ENCODE measurements around the gene RALGPS1. TPM values are rescaled to one million over a fixed set of nuclear protein-coding genes. Genes with fewer than 3 reads are reported as not detected.

RALGPS1 gene, protein sequence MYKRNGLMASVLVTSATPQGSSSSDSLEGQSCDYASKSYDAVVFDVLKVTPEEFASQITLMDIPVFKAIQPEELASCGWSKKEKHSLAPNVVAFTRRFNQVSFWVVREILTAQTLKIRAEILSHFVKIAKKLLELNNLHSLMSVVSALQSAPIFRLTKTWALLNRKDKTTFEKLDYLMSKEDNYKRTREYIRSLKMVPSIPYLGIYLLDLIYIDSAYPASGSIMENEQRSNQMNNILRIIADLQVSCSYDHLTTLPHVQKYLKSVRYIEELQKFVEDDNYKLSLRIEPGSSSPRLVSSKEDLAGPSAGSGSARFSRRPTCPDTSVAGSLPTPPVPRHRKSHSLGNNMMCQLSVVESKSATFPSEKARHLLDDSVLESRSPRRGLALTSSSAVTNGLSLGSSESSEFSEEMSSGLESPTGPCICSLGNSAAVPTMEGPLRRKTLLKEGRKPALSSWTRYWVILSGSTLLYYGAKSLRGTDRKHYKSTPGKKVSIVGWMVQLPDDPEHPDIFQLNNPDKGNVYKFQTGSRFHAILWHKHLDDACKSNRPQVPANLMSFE
- total RNA-seq (2021): 26.1 to 28.5 TPM (median 27.4 TPM) in 3 replicates
- Bru-seq, nascent RNA: percentile 62 among the genes with signal in this experiment
- long read RNA-seq, experiment 1, full-length matches to known transcripts: 5 of 58 reads
- long read RNA-seq, experiment 1, partial matches to known transcripts: 5 of 58 reads
- long read RNA-seq, experiment 1, other reads (novel, unspliced or antisense): 48 of 58 reads
- long read RNA-seq, experiment 2, partial matches to known transcripts: 9 of 22 reads
- long read RNA-seq, experiment 2, other reads (novel, unspliced or antisense): 13 of 22 reads
- long read RNA-seq, experiment 3, partial matches to known transcripts: 0 of 3 reads
- long read RNA-seq, experiment 3, other reads (novel, unspliced or antisense): 3 of 3 reads

DNA sequence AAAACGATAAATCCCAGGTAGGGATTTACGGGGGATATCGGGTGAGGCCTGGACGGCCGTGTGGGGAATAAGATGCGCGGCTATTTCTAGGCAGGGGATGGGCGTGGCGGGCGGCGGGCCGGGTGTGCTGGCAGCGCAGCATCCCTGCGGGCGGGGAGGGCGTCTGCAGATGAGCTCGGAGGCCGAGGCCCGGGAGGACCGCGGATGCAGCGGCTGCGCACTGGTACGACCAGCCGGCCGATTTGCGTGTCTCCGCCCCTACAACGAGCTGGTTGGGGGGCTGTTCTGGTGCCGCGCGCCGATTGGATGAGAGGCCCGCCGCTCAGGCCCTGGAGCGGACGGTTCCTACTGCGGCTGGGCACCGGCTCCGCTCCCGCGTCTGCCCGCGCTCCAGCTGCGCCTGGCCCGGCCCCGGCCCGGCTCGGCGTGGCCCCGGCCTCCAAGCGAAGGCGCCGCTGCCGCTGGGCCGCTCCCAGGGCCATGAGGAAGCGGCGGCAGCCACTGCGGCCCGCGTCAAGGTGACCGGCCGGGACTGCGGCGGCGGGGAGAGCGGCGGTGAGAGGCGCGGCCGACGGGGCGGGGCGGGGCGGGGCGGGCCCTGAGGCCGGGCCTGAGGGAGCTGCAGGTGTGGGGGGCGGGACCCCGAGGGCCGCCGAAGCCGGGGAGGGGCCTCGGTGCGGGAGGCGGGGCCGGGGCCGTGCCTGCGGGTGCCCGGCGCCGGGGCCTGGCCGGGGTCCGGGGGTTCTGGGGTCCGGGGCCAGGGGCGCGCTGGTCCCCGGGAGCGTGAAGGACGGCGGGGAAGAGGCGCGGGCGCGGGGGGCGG, at the start of gene RALGPS1:
Gene RALGPS1, plus strand, starts transcription at position 325 of the 823 bp plus-strand sequence. CDS start 47,508 bp downstream, outside the sequence.
- H3K27me3 Mint-ChIP-seq (ENCODE audit: low read depth): peaks cover 35% of the 10 kb centered on the region
- ATAC-seq (peak; percentile 93), DNase-seq (ENCODE audit: low spot score) (peak; percentile 98)
- CTCF ChIA-PET: interaction anchor here (0.6 to 4.2 kb wide), 20 partner anchors 13 to 482 kb away, joined by 3 to 21 read pairs (median 4); partner anchors contain the start of genes SLC2A8 and ZBTB34
- peaks cover 28% of the 10 kb centered on the region for H3K4me1 Mint-ChIP-seq
- no peaks in the 10 kb centered on the region for H3K36me3 Mint-ChIP-seq
- H3K27ac Mint-ChIP-seq: peak within 1 kb of the TSS; percentile 81; the same call in 1 of the 2 replicates
- POLR2A ChIA-PET: interaction anchor here (0.6 to 1.3 kb wide), 7 partner anchors 13 to 397 kb away, joined by 3 read pairs; partner anchors contain the start of gene ZBTB43
- H3K4me3 Mint-ChIP-seq: peak within 1 kb of the TSS; percentile 72
- H3K9me3 Mint-ChIP-seq: peaks cover 4% of the 10 kb centered on the region; the same call in 1 of the 2 replicates
- TF ChIP-seq, protein P1, sequence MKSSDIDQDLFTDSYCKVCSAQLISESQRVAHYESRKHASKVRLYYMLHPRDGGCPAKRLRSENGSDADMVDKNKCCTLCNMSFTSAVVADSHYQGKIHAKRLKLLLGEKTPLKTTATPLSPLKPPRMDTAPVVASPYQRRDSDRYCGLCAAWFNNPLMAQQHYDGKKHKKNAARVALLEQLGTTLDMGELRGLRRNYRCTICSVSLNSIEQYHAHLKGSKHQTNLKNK (CRISPR knock-in tag; IDR thresholded peaks at IDR 0.05): no peak
- TF ChIP-seq, protein P2, sequence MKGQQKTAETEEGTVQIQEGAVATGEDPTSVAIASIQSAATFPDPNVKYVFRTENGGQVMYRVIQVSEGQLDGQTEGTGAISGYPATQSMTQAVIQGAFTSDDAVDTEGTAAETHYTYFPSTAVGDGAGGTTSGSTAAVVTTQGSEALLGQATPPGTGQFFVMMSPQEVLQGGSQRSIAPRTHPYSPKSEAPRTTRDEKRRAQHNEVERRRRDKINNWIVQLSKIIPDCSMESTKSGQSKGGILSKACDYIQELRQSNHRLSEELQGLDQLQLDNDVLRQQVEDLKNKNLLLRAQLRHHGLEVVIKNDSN (CRISPR knock-in tag; IDR thresholded peaks at IDR 0.05): no peak
- TF ChIP-seq, protein P3, sequence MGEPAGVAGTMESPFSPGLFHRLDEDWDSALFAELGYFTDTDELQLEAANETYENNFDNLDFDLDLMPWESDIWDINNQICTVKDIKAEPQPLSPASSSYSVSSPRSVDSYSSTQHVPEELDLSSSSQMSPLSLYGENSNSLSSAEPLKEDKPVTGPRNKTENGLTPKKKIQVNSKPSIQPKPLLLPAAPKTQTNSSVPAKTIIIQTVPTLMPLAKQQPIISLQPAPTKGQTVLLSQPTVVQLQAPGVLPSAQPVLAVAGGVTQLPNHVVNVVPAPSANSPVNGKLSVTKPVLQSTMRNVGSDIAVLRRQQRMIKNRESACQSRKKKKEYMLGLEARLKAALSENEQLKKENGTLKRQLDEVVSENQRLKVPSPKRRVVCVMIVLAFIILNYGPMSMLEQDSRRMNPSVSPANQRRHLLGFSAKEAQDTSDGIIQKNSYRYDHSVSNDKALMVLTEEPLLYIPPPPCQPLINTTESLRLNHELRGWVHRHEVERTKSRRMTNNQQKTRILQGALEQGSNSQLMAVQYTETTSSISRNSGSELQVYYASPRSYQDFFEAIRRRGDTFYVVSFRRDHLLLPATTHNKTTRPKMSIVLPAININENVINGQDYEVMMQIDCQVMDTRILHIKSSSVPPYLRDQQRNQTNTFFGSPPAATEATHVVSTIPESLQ (CRISPR knock-in tag; IDR thresholded peaks at IDR 0.05): no peak
- TF ChIP-seq ZNF317 (CRISPR knock-in tag; IDR thresholded peaks at IDR 0.05; ENCODE audit: borderline replicate concordance, low read depth) (no peak), RELA (CRISPR knock-in tag; IDR thresholded peaks at IDR 0.05; ENCODE audit: borderline replicate concordance) (no peak), JUN (CRISPR knock-in tag; IDR thresholded peaks at IDR 0.05) (no peak), CREM (CRISPR knock-in tag; IDR thresholded peaks at IDR 0.05) (no peak), ZNF416 (CRISPR knock-in tag; IDR thresholded peaks at IDR 0.05) (no peak), SMAD4 (CRISPR knock-in tag; IDR thresholded peaks at IDR 0.05) (no peak), PRRX2 (CRISPR knock-in tag; IDR thresholded peaks at IDR 0.05) (no peak), NFYB (CRISPR knock-in tag; conservative IDR thresholded peaks at IDR 0.05; ENCODE audit: low read depth) (peak; percentile 89)
- TF ChIP-seq, protein P4, sequence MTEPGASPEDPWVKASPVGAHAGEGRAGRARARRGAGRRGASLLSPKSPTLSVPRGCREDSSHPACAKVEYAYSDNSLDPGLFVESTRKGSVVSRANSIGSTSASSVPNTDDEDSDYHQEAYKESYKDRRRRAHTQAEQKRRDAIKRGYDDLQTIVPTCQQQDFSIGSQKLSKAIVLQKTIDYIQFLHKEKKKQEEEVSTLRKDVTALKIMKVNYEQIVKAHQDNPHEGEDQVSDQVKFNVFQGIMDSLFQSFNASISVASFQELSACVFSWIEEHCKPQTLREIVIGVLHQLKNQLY (CRISPR knock-in tag; IDR thresholded peaks at IDR 0.05): no peak
- TF ChIP-seq, protein P5, sequence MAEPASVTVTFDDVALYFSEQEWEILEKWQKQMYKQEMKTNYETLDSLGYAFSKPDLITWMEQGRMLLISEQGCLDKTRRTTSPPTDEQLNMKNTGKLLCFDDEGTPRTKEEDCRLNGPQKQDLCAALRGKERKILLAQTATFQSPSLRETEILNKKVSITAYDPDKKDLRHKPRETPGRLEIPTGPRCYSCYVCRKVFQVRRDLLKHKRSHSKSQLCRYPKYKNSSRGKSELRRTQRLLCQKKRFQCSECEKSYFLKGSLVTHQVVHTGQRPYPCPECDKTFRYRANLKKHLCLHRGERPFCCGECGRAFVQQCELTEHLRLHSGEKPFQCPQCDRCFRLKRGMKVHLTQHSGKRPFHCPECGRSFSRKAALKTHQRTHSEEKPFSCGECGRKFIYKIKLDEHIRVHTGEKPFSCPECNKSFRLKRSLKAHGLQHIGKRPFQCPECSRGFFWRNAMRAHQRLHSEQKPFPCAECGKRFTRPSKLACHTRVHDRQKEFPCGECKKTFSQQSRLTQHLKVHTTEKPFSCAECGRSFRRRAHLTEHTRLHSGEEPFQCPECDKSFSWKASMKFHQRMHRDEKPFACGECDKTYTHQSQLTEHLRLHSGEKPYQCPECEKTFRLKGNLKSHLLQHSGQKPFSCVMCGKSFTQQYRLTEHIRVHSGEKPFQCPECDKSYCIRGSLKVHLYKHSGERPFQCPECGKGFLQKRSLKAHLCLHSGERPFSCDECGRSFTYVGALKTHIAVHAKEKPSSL (CRISPR knock-in tag; conservative IDR thresholded peaks at IDR 0.05): no peak
- TF ChIP-seq, protein P6, sequence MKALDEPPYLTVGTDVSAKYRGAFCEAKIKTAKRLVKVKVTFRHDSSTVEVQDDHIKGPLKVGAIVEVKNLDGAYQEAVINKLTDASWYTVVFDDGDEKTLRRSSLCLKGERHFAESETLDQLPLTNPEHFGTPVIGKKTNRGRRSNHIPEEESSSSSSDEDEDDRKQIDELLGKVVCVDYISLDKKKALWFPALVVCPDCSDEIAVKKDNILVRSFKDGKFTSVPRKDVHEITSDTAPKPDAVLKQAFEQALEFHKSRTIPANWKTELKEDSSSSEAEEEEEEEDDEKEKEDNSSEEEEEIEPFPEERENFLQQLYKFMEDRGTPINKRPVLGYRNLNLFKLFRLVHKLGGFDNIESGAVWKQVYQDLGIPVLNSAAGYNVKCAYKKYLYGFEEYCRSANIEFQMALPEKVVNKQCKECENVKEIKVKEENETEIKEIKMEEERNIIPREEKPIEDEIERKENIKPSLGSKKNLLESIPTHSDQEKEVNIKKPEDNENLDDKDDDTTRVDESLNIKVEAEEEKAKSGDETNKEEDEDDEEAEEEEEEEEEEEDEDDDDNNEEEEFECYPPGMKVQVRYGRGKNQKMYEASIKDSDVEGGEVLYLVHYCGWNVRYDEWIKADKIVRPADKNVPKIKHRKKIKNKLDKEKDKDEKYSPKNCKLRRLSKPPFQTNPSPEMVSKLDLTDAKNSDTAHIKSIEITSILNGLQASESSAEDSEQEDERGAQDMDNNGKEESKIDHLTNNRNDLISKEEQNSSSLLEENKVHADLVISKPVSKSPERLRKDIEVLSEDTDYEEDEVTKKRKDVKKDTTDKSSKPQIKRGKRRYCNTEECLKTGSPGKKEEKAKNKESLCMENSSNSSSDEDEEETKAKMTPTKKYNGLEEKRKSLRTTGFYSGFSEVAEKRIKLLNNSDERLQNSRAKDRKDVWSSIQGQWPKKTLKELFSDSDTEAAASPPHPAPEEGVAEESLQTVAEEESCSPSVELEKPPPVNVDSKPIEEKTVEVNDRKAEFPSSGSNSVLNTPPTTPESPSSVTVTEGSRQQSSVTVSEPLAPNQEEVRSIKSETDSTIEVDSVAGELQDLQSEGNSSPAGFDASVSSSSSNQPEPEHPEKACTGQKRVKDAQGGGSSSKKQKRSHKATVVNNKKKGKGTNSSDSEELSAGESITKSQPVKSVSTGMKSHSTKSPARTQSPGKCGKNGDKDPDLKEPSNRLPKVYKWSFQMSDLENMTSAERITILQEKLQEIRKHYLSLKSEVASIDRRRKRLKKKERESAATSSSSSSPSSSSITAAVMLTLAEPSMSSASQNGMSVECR (CRISPR knock-in tag; IDR thresholded peaks at IDR 0.05; ENCODE audit: borderline replicate concordance): 0 out of 2 replicates have a peak, but pooled peaks have one; percentile 31
- TF ChIP-seq, protein P7, sequence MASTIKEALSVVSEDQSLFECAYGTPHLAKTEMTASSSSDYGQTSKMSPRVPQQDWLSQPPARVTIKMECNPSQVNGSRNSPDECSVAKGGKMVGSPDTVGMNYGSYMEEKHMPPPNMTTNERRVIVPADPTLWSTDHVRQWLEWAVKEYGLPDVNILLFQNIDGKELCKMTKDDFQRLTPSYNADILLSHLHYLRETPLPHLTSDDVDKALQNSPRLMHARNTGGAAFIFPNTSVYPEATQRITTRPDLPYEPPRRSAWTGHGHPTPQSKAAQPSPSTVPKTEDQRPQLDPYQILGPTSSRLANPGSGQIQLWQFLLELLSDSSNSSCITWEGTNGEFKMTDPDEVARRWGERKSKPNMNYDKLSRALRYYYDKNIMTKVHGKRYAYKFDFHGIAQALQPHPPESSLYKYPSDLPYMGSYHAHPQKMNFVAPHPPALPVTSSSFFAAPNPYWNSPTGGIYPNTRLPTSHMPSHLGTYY (CRISPR knock-in tag; IDR thresholded peaks at IDR 0.05): no peak
- TF ChIP-seq, protein P8, sequence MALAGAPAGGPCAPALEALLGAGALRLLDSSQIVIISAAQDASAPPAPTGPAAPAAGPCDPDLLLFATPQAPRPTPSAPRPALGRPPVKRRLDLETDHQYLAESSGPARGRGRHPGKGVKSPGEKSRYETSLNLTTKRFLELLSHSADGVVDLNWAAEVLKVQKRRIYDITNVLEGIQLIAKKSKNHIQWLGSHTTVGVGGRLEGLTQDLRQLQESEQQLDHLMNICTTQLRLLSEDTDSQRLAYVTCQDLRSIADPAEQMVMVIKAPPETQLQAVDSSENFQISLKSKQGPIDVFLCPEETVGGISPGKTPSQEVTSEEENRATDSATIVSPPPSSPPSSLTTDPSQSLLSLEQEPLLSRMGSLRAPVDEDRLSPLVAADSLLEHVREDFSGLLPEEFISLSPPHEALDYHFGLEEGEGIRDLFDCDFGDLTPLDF (CRISPR knock-in tag; IDR thresholded peaks at IDR 0.05): no peak
- TF ChIP-seq, protein P9, sequence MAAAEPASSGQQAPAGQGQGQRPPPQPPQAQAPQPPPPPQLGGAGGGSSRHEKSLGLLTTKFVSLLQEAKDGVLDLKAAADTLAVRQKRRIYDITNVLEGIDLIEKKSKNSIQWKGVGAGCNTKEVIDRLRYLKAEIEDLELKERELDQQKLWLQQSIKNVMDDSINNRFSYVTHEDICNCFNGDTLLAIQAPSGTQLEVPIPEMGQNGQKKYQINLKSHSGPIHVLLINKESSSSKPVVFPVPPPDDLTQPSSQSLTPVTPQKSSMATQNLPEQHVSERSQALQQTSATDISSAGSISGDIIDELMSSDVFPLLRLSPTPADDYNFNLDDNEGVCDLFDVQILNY (CRISPR knock-in tag; IDR thresholded peaks at IDR 0.05): 0 out of 2 replicates have a peak, but pooled peaks have one; percentile 38
